Measurements from ENCODE around the gene TMEM156. TPM values are rescaled to one million over a fixed set of nuclear protein-coding genes. Genes with fewer than 3 reads are reported as not detected.
"Not testable (repeated sequence)": the region's sequence is repeated elsewhere in the genome, so short reads cannot be mapped to it uniquely, and the experiment has no call there.

Gene TMEM156
- total RNA-seq, 2 donors from 2014 or later, result 0.27 to 0.51 TPM

- H3K27ac ChIP-seq, result no peak overlapping the region
- TF ChIP-seq CTCF (IDR thresholded peaks at IDR 0.05) (no peak), POLR2A (IDR thresholded peaks at IDR 0.05) (no peak), POLR2AphosphoS5 (IDR thresholded peaks at IDR 0.05) (no peak)
- H3K4me1 ChIP-seq (replicated peaks), result no peaks in the 10 kb centered on the region
- no peaks in the 10 kb centered on the region for H3K9me3 ChIP-seq
- WGBS, result 82% methylated on average over 5 of the region's 5 CpGs
- H3K4me3 ChIP-seq, result no peak overlapping the region
- DNase-seq (ENCODE audit: low spot score), result no peak
- H3K27me3 ChIP-seq (replicated peaks; ENCODE audit: insufficient read depth), result no peaks in the 10 kb centered on the region
- intact Hi-C loops (cut with DNase I), result no loop called here
- no peaks in the 10 kb centered on the region for H3K36me3 ChIP-seq
Measured at GRCh38 chr4:38990241-38990640, 42.0 kb downstream of the TMEM156 start.

- intact Hi-C loops (cut with DNase I), result no loop called here
- no peak overlapping the region for H3K27ac ChIP-seq
Measured at GRCh38 chr4:38989487-38989886, 42.7 kb downstream of the TMEM156 start.

GRCh38 chr4:38988353-38988752, 43.9 kb downstream of the TMEM156 start:
- H3K4me1 ChIP-seq (replicated peaks); DNase-seq (ENCODE audit: low spot score); H3K27ac ChIP-seq; H3K27me3 ChIP-seq (replicated peaks; ENCODE audit: insufficient read depth); H3K9me3 ChIP-seq; H3K4me3 ChIP-seq; intact Hi-C loops (cut with DNase I); H3K36me3 ChIP-seq: not testable (repeated sequence)
- 96% methylated on average over 9 of the region's 9 CpGs for WGBS

More at GRCh38 chr4:38989487-38989886, 42.7 kb downstream of the TMEM156 start:
- WGBS, result 91% methylated on average over 6 of the region's 6 CpGs
- no peak overlapping the region for H3K4me3 ChIP-seq
- H3K27me3 ChIP-seq (replicated peaks; ENCODE audit: insufficient read depth), result no peaks in the 10 kb centered on the region
- H3K4me1 ChIP-seq (replicated peaks), result no peaks in the 10 kb centered on the region
- no peak for TF ChIP-seq POLR2A (IDR thresholded peaks at IDR 0.05)
- TF ChIP-seq CTCF (IDR thresholded peaks at IDR 0.05), result no peak
- no peak for TF ChIP-seq POLR2AphosphoS5 (IDR thresholded peaks at IDR 0.05)
- no peaks in the 10 kb centered on the region for H3K9me3 ChIP-seq
- DNase-seq (ENCODE audit: low spot score), result no peak
- no peaks in the 10 kb centered on the region for H3K36me3 ChIP-seq

- no peak for TF ChIP-seq POLR2A (IDR thresholded peaks at IDR 0.05)
- no peak for TF ChIP-seq POLR2AphosphoS5 (IDR thresholded peaks at IDR 0.05)
- no peak for TF ChIP-seq CTCF (IDR thresholded peaks at IDR 0.05)
- intact Hi-C loops (cut with DNase I), result no loop called here
- no peak overlapping the region for H3K4me3 ChIP-seq
- H3K9me3 ChIP-seq, result no peaks in the 10 kb centered on the region
- no peak for DNase-seq (ENCODE audit: low spot score)
- no peaks in the 10 kb centered on the region for H3K36me3 ChIP-seq
- no peak overlapping the region for H3K27ac ChIP-seq
- H3K27me3 ChIP-seq (replicated peaks; ENCODE audit: insufficient read depth), result no peaks in the 10 kb centered on the region
- H3K4me1 ChIP-seq (replicated peaks), result no peaks in the 10 kb centered on the region
Measured at GRCh38 chr4:38987491-38987890, 44.7 kb downstream of the TMEM156 start.

- Histone ChIP-seq H3K9me3 (no peaks in the 10 kb centered on the region), H3K36me3 (no peaks in the 10 kb centered on the region), H3K4me1 (replicated peaks) (no peaks in the 10 kb centered on the region), H3K4me3 (no peak overlapping the region), H3K27ac (no peak overlapping the region), H3K27me3 (replicated peaks; ENCODE audit: insufficient read depth) (no peaks in the 10 kb centered on the region)
- no peak for DNase-seq (ENCODE audit: low spot score)
- WGBS, result 64% methylated on average over 10 of the region's 10 CpGs
- TF ChIP-seq POLR2AphosphoS5 (IDR thresholded peaks at IDR 0.05), result no peak
- TF ChIP-seq CTCF (IDR thresholded peaks at IDR 0.05), result no peak
- TF ChIP-seq POLR2A (IDR thresholded peaks at IDR 0.05), result no peak
- intact Hi-C loops (cut with DNase I), result no loop called here
Measured at GRCh38 chr4:38985410-38986100, 46.7 kb downstream of the TMEM156 start.
